ENCODE measurements around the gene DOCK4. TPM values are rescaled to one million over a fixed set of nuclear protein-coding genes. Genes with fewer than 3 reads are reported as not detected.
"Not testable (repeated sequence)": the region's sequence is repeated elsewhere in the genome, so short reads cannot be mapped to it uniquely, and the experiment has no call there.

Gene DOCK4, protein sequence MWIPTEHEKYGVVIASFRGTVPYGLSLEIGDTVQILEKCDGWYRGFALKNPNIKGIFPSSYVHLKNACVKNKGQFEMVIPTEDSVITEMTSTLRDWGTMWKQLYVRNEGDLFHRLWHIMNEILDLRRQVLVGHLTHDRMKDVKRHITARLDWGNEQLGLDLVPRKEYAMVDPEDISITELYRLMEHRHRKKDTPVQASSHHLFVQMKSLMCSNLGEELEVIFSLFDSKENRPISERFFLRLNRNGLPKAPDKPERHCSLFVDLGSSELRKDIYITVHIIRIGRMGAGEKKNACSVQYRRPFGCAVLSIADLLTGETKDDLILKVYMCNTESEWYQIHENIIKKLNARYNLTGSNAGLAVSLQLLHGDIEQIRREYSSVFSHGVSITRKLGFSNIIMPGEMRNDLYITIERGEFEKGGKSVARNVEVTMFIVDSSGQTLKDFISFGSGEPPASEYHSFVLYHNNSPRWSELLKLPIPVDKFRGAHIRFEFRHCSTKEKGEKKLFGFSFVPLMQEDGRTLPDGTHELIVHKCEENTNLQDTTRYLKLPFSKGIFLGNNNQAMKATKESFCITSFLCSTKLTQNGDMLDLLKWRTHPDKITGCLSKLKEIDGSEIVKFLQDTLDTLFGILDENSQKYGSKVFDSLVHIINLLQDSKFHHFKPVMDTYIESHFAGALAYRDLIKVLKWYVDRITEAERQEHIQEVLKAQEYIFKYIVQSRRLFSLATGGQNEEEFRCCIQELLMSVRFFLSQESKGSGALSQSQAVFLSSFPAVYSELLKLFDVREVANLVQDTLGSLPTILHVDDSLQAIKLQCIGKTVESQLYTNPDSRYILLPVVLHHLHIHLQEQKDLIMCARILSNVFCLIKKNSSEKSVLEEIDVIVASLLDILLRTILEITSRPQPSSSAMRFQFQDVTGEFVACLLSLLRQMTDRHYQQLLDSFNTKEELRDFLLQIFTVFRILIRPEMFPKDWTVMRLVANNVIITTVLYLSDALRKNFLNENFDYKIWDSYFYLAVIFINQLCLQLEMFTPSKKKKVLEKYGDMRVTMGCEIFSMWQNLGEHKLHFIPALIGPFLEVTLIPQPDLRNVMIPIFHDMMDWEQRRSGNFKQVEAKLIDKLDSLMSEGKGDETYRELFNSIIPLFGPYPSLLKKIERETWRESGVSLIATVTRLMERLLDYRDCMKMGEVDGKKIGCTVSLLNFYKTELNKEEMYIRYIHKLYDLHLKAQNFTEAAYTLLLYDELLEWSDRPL (N-terminal part only)
- 10 to 100 TPM; 34.2 to 94.3 TPM for total RNA-seq
- polyA plus RNA-seq = 1 to 10 TPM; 2.9 to 5.8 TPM
- long read RNA-seq, donor 1, partial matches to known transcripts = 3 of 42 reads
- long read RNA-seq, donor 1, other reads (novel, unspliced or antisense) = 38 of 42 reads
- long read RNA-seq, donor 2, partial matches to known transcripts = 3 of 64 reads
- long read RNA-seq, donor 2, other reads (novel, unspliced or antisense) = 60 of 64 reads

- Histone ChIP-seq H3K36me3 (ENCODE audit: control insufficient read depth in 1 of 2, insufficient read depth in 2 of 2, low read length in 1 of 2) (no peaks in the 10 kb centered on the region), H3K27ac (ENCODE audit: low read depth in 1 of 2, low read length in 2 of 2) (peak within 1 kb of the TSS; percentile 18 to 75), H3K27me3 (ENCODE audit: control insufficient read depth in 1 of 2, insufficient read depth in 2 of 2, low read length in 1 of 2) (no peaks in the 10 kb centered on the region), H3K4me1 (ENCODE audit: control insufficient read depth in 1 of 2, insufficient read depth in 2 of 2, low read length in 2 of 2) (no peaks in the 10 kb centered on the region), H3K9me3 (ENCODE audit: control insufficient read depth, low read length) (no peaks in the 10 kb centered on the region), H3K4me3 (ENCODE audit: low read length in 2 of 2) (peak within 1 kb of the TSS; percentile 87 to 98)
- ATAC-seq (ENCODE audit: low FRiP score) (peak; percentile 98), DNase-seq (peak; percentile 99 to 100)
- WGBS, 2 donors = 0% methylated on average over 67 of the region's 67 CpGs
- intact Hi-C loops (cut with DNase I) = loop anchor here in 1 of 2 donors (2.0 to 10.0 kb wide), 5 partner anchors 64 to 442 kb away; partner anchors contain the start of gene IFRD1
These were observed at the start of gene DOCK4, which contains the start of gene ZNF277 for GRCh38 chr7:112206238-112206990. Gene DOCK4 (minus strand): TSS chr7:112206399. CDS start chr7:112206138, 261 bp downstream. Gene ZNF277 (plus strand): TSS chr7:112206695. CDS start chr7:112206717, 22 bp downstream.

DNA sequence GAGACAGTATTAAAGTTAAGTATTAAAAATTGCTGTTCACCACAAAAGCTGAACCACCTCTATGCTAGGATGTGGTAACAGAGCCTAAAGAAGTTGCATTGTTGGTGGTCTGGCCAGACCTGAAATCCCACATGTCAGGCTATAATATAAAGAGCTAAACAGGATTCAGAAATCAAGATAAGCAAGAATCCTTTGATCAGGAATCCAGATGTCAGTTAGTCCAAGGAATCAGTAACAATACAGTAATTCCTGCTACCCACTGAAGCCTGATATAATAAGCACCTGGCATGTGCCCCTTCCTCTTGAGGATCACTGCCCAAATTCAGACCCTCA, 49.2 kb upstream of the DOCK4 start:
- H3K27me3 ChIP-seq (ENCODE audit: control insufficient read depth in 1 of 2, insufficient read depth in 2 of 2, low read length in 1 of 2) = no peaks in the 10 kb centered on the region
- H3K4me1 ChIP-seq (ENCODE audit: control insufficient read depth in 1 of 2, insufficient read depth in 2 of 2, low read length in 2 of 2) = peaks cover 0 to 2% of the 10 kb centered on the region in 2 donors
- no peak overlapping the region for H3K4me3 ChIP-seq (ENCODE audit: low read length in 2 of 2)
- no peak overlapping the region for H3K27ac ChIP-seq (ENCODE audit: low read depth in 1 of 2, low read length in 2 of 2)
- DNase-seq = no peak
- H3K9me3 ChIP-seq (ENCODE audit: control insufficient read depth, low read length) = no peaks in the 10 kb centered on the region
- H3K36me3 ChIP-seq (ENCODE audit: control insufficient read depth in 1 of 2, insufficient read depth in 2 of 2, low read length in 1 of 2) = no peaks in the 10 kb centered on the region
- intact Hi-C loops (cut with DNase I) = no loop called here
- ATAC-seq (ENCODE audit: low FRiP score) = no peak

DNA sequence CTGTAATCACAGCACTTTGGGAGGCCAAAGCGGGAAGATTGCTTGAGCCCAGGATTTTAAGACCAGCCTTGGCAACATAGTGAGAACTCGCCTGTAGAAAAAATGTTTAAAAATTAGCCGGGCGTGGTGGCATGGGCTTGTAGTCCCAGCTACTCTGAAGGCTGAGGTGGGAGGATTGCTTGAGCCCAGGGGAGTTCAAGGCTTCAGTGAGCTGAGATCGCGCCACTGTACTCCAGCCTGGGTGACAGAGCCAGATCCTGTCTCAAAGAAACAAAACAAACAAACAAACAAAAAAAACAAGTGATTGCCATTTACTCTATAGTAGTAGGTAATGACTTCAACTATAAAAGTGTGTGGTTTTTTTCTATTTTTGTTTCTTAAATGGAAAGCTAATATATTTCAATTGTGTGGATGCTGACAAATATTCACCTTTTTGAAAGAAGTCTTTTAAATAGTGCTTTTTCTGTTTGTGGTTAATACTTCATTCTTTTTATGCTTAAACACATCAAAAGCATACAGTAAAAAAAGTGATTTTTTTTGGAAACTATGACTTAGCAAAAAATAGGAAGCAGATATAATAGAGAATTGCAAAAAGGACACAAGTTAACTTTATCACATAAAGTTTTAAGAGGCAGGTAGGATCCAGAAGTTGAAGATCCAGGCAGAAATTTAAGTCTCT, 48.6 kb upstream of the DOCK4 start:
- 93% methylated on average over 6 of the region's 6 CpGs for WGBS, 2 donors
- intact Hi-C loops (cut with DNase I) = no loop called here

DNA sequence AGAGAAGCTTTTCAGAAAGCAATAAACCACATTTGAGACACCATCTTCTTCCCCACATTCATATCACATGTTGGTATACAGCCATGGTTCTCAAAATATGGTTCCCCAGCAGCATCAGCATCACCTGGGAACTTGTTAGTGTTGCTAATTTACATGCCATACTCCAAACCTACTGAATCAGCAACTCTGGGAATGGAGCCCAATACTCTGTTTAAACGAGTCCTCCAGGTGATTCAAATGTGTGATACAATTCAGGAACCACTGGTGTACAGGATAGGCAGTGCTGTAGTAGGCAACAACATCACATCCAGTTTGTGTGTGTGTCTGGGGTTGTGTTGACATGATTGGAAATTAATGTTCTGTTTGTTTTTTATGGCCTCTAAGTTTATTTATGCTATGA, 48.0 kb upstream of the DOCK4 start:
- Histone ChIP-seq H3K27ac (ENCODE audit: low read depth in 1 of 2, low read length in 2 of 2) (no peak overlapping the region), H3K27me3 (ENCODE audit: control insufficient read depth in 1 of 2, insufficient read depth in 2 of 2, low read length in 1 of 2) (no peaks in the 10 kb centered on the region), H3K4me3 (ENCODE audit: low read length in 2 of 2) (no peak overlapping the region), H3K4me1 (ENCODE audit: control insufficient read depth in 1 of 2, insufficient read depth in 2 of 2, low read length in 2 of 2) (peaks cover 0 to 2% of the 10 kb centered on the region in 2 donors), H3K36me3 (ENCODE audit: control insufficient read depth in 1 of 2, insufficient read depth in 2 of 2, low read length in 1 of 2) (no peaks in the 10 kb centered on the region), H3K9me3 (ENCODE audit: control insufficient read depth, low read length) (no peaks in the 10 kb centered on the region)
- intact Hi-C loops (cut with DNase I) = no loop called here
- WGBS, 2 donors = 82 to 88% methylated on average over 1 of the region's 1 CpG
- ATAC-seq (ENCODE audit: low FRiP score) (no peak), DNase-seq (no peak)

More for the DNA sequence above, 48.6 kb upstream of the DOCK4 start:
- Histone ChIP-seq H3K4me3 (ENCODE audit: low read length in 2 of 2) (no peak overlapping the region), H3K36me3 (ENCODE audit: control insufficient read depth in 1 of 2, insufficient read depth in 2 of 2, low read length in 1 of 2) (no peaks in the 10 kb centered on the region), H3K4me1 (ENCODE audit: control insufficient read depth in 1 of 2, insufficient read depth in 2 of 2, low read length in 2 of 2) (peaks cover 0 to 2% of the 10 kb centered on the region in 2 donors), H3K9me3 (ENCODE audit: control insufficient read depth, low read length) (no peaks in the 10 kb centered on the region), H3K27me3 (ENCODE audit: control insufficient read depth in 1 of 2, insufficient read depth in 2 of 2, low read length in 1 of 2) (no peaks in the 10 kb centered on the region), H3K27ac (ENCODE audit: low read depth in 1 of 2, low read length in 2 of 2) (no peak overlapping the region)
- DNase-seq = no peak
- ATAC-seq (ENCODE audit: low FRiP score) = no peak

DNA sequence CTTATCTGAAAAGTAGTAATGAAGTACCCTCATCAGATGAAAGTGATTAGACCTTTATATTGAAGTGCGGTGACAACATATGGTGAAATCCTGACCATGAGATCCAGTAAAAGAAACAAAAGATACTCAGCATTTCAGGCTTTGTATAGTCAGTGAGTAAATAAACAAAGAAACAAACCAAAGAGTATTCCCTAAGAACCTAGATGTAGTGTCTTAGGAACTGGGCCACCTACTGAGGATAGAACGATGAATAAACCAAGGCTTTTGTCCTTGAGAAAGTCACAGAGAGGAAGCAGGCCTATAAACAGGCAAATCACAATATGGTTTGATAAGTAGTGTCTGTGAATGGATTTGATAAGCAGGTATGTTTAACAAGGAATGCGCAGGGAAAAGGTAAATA, 46.5 kb upstream of the DOCK4 start:
- H3K9me3 ChIP-seq (ENCODE audit: control insufficient read depth, low read length) = no peaks in the 10 kb centered on the region
- H3K4me3 ChIP-seq (ENCODE audit: low read length in 2 of 2) = no peak overlapping the region
- intact Hi-C loops (cut with DNase I) = no loop called here
- 97 to 98% methylated on average over 3 of the region's 3 CpGs for WGBS, 2 donors
- H3K27ac ChIP-seq (ENCODE audit: low read depth in 1 of 2, low read length in 2 of 2) = no peak overlapping the region
- peaks cover 0 to 2% of the 10 kb centered on the region in 2 donors for H3K4me1 ChIP-seq (ENCODE audit: control insufficient read depth in 1 of 2, insufficient read depth in 2 of 2, low read length in 2 of 2)
- no peak for DNase-seq
- H3K36me3 ChIP-seq (ENCODE audit: control insufficient read depth in 1 of 2, insufficient read depth in 2 of 2, low read length in 1 of 2) = no peaks in the 10 kb centered on the region
- ATAC-seq (ENCODE audit: low FRiP score) = no peak
- no peaks in the 10 kb centered on the region for H3K27me3 ChIP-seq (ENCODE audit: control insufficient read depth in 1 of 2, insufficient read depth in 2 of 2, low read length in 1 of 2)

DNA sequence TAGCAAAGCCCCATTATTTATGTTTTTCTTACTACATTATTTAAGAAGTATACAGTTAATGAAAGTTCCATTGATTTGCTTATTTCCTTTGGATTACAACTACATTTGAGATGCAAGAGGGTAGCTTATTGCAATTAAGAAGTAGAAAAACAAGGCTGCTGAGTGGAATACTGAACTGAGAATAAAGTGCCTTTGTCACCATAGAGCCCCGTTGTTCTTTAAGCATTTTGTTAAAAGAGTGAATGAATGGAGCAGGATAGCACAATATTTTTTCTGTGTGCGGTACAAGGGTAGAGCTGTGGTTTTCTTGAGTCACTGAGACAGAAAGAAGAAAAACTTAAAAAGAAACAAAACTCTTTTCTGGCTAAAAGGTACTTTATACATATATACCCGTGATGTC, 45.9 kb upstream of the DOCK4 start:
- Histone ChIP-seq H3K36me3 (ENCODE audit: control insufficient read depth in 1 of 2, insufficient read depth in 2 of 2, low read length in 1 of 2) (no peaks in the 10 kb centered on the region), H3K27me3 (ENCODE audit: control insufficient read depth in 1 of 2, insufficient read depth in 2 of 2, low read length in 1 of 2) (no peaks in the 10 kb centered on the region), H3K4me3 (ENCODE audit: low read length in 2 of 2) (peak overlapping the region in 1 of 2 donors; percentile 10), H3K9me3 (ENCODE audit: control insufficient read depth, low read length) (no peaks in the 10 kb centered on the region), H3K27ac (ENCODE audit: low read depth in 1 of 2, low read length in 2 of 2) (no peak overlapping the region), H3K4me1 (ENCODE audit: control insufficient read depth in 1 of 2, insufficient read depth in 2 of 2, low read length in 2 of 2) (peaks cover 0 to 2% of the 10 kb centered on the region in 2 donors)
- intact Hi-C loops (cut with DNase I) = no loop called here
- ATAC-seq (ENCODE audit: low FRiP score) = no peak
- WGBS, 2 donors = 41 to 45% methylated on average over 3 of the region's 3 CpGs
- DNase-seq = no peak

- H3K4me1 ChIP-seq (ENCODE audit: control insufficient read depth in 1 of 2, insufficient read depth in 2 of 2, low read length in 2 of 2); H3K4me3 ChIP-seq (ENCODE audit: low read length in 2 of 2); H3K36me3 ChIP-seq (ENCODE audit: control insufficient read depth in 1 of 2, insufficient read depth in 2 of 2, low read length in 1 of 2); ATAC-seq (ENCODE audit: low FRiP score); DNase-seq; H3K9me3 ChIP-seq (ENCODE audit: control insufficient read depth, low read length); intact Hi-C loops (cut with DNase I); H3K27ac ChIP-seq (ENCODE audit: low read depth in 1 of 2, low read length in 2 of 2); H3K27me3 ChIP-seq (ENCODE audit: control insufficient read depth in 1 of 2, insufficient read depth in 2 of 2, low read length in 1 of 2): not testable (repeated sequence)
- WGBS, 2 donors = 82 to 83% methylated on average over 13 of the region's 13 CpGs
These were observed 43.8 kb upstream of the DOCK4 start for GRCh38 chr7:112249967-112250366.
